Upper lobe of left lung (tissue), 6 donors: ENCODE results near the gene KIF26B. TPM values are rescaled to one million over a fixed set of nuclear protein-coding genes. Genes with fewer than 3 reads are reported as not detected.

Experiments used
- ATAC-seq, 2 donors: fragments of 200-7000 bp; cut with Tn5 transposase; one replicate each; pipeline ENCODE4 v1.9.1; 2022; ENCODE audit warnings: mild to moderate bottlenecking in 2 of 2, moderate library complexity in 2 of 2; ENCODE audit not compliant: low FRiP score in 2 of 2
- DNase-seq, 2 donors: peaks; one replicate each; pipeline ENCODE4 v3.0.0-alpha.2; 2019 to 2020
- H3K27ac ChIP-seq, 4 donors: fragments of 200-600 bp; sonication (generic); one replicate each; pipeline ENCODE4 v1.5.1; 2016 to 2019
- H3K27me3 ChIP-seq, 4 donors: fragments of 200-600 bp; sonication (generic); one replicate each; pipeline ENCODE4 v1.5.1; 2017 to 2019
- H3K36me3 ChIP-seq, 4 donors: fragments of 200-600 bp; sonication (generic); one replicate each; pipeline ENCODE4 v1.5.1; 2016 to 2019
- H3K4me1 ChIP-seq, 4 donors: fragments of 200-600 bp; sonication (generic); one replicate each; pipeline ENCODE4 v1.5.1; 2018 to 2019
- H3K4me3 ChIP-seq, 4 donors: fragments of 200-600 bp; sonication (generic); one replicate each; pipeline ENCODE4 v1.5.1; 2017 to 2019; ENCODE audit warnings: mild to moderate bottlenecking in 2 of 4, moderate library complexity in 1 of 4
- H3K9me3 ChIP-seq, 4 donors: fragments of 200-600 bp; sonication (generic); one replicate each; pipeline ENCODE4 v1.5.1; 2018 to 2019
- CTCF ChIP-seq, 6 experiments: fragments of 450-650 bp in 4 of 6; fragments of 200-600 bp in 2 of 6; sonication (generic) in 2 of 6; IDR thresholded peaks; one replicate each; pipeline ENCODE4 v1.5.1; 2016 to 2019; ENCODE audit warnings: antibody characterized with exemption in 6 of 6
- EP300 ChIP-seq, 4 donors: sonication (generic); formaldehyde crosslinking; IDR thresholded peaks; one replicate each; pipeline ENCODE4 v1.5.1; 2017; ENCODE audit warnings: antibody characterized with exemption in 4 of 4, control low read depth in 2 of 4
- POLR2A ChIP-seq, 4 donors: fragments of 450-650 bp; IDR thresholded peaks; one replicate each; pipeline ENCODE4 v1.5.1; 2016 to 2017; ENCODE audit warnings: antibody characterized with exemption in 4 of 4, mild to moderate bottlenecking in 2 of 4
- POLR2AphosphoS5 ChIP-seq, 2 donors: sonication (generic); formaldehyde crosslinking; IDR thresholded peaks; one replicate each; pipeline ENCODE4 v1.5.1; 2017; ENCODE audit warnings: antibody characterized with exemption in 2 of 2
- WGBS, 2 donors: methylation state at CpG; one replicate each; pipeline ENCODE4 v1.1.5; 2017 to 2018; 5-methylcytosine and 5-hydroxymethylcytosine counted together
- total RNA-seq, 6 donors: library from RNA; depleted of rRNA in 4 of 6; stranded (reverse); fragments of >200 nt in 4 of 6; gene quantifications; one replicate each; pipeline versions ENCODE4 v1.1.0 to v1.2.1, GENCODE V29; 2016 to 2021
- donor health status: DM: no; HTN: no; CAD: no; lungs with moderate emphysema.
- donor health status: DM: no; HTN: yes; CAD: no; lungs with severe emphysema.

The KIF26B gene
- total RNA-seq, 6 donors from 2014 or later: 1.2 to 4.3 (median 2.1) TPM

- no peak for ATAC-seq
- no peak for DNase-seq
- H3K27me3 ChIP-seq: no peaks in the 10 kb centered on the region
- H3K9me3 ChIP-seq: no peaks in the 10 kb centered on the region
- WGBS, 2 donors: 71 to 74% methylated on average over 9 of the region's 9 CpGs
- no peaks in the 10 kb centered on the region for H3K36me3 ChIP-seq
- peak overlapping the region in 1 of 4 donors; percentile 7 for H3K27ac ChIP-seq
- H3K4me3 ChIP-seq: no peak overlapping the region
- peaks cover 0 to 10% (median 5%) of the 10 kb centered on the region in 4 donors for H3K4me1 ChIP-seq
- TF ChIP-seq EP300 (IDR thresholded peaks at IDR 0.05): no peak
- TF ChIP-seq POLR2AphosphoS5 (IDR thresholded peaks at IDR 0.05): no peak
- no peak for TF ChIP-seq CTCF (IDR thresholded peaks at IDR 0.05)
- no peak for TF ChIP-seq POLR2A (IDR thresholded peaks at IDR 0.05)
Measured at GRCh38 chr1:245604979-245605378, 450.2 kb downstream of the KIF26B start.

GRCh38 chr1:245605480-245606156, 450.8 kb downstream of the KIF26B start:
- TF ChIP-seq POLR2AphosphoS5 (IDR thresholded peaks at IDR 0.05) (no peak), EP300 (IDR thresholded peaks at IDR 0.05) (no peak), POLR2A (IDR thresholded peaks at IDR 0.05) (no peak), CTCF (IDR thresholded peaks at IDR 0.05) (no peak)
- Histone ChIP-seq H3K27me3 (no peaks in the 10 kb centered on the region), H3K4me3 (no peak overlapping the region), H3K4me1 (peaks cover 0 to 10% (median 5%) of the 10 kb centered on the region in 4 donors), H3K27ac (peak overlapping the region in 1 of 4 donors; percentile 7), H3K9me3 (no peaks in the 10 kb centered on the region), H3K36me3 (no peaks in the 10 kb centered on the region)
- WGBS, 2 donors: 64 to 74% methylated on average over 7 to 14 of the region's 14 CpGs
- DNase-seq (peak in 1 of 2 donors; percentile 55), ATAC-seq (peak in 1 of 2 donors; percentile 23)

- peak in 1 of 2 donors; percentile 58 for DNase-seq
- no peaks in the 10 kb centered on the region for H3K36me3 ChIP-seq
- H3K4me3 ChIP-seq: no peak overlapping the region
- no peaks in the 10 kb centered on the region for H3K9me3 ChIP-seq
- H3K27me3 ChIP-seq: no peaks in the 10 kb centered on the region
- no peak for ATAC-seq
- TF ChIP-seq POLR2A (IDR thresholded peaks at IDR 0.05): no peak
- TF ChIP-seq POLR2AphosphoS5 (IDR thresholded peaks at IDR 0.05): no peak
- WGBS, 2 donors: 77 to 92% methylated on average over 13 to 16 of the region's 16 CpGs
- H3K4me1 ChIP-seq: peaks cover 0 to 10% (median 5%) of the 10 kb centered on the region in 4 donors
- no peak overlapping the region for H3K27ac ChIP-seq
Measured at GRCh38 chr1:245606157-245606725, 451.5 kb downstream of the KIF26B start.

GRCh38 chr1:245608271-245608670, 453.5 kb downstream of the KIF26B start:
- no peak for DNase-seq
- TF ChIP-seq CTCF (IDR thresholded peaks at IDR 0.05): no peak
- no peak for TF ChIP-seq EP300 (IDR thresholded peaks at IDR 0.05)
- TF ChIP-seq POLR2A (IDR thresholded peaks at IDR 0.05): no peak
- no peak for TF ChIP-seq POLR2AphosphoS5 (IDR thresholded peaks at IDR 0.05)
- H3K4me1 ChIP-seq: peaks cover 0 to 10% (median 5%) of the 10 kb centered on the region in 4 donors
- no peaks in the 10 kb centered on the region for H3K36me3 ChIP-seq
- ATAC-seq: no peak
- no peak overlapping the region for H3K4me3 ChIP-seq
- WGBS, 2 donors: 60 to 80% methylated on average over 2 of the region's 2 CpGs
- H3K27ac ChIP-seq: no peak overlapping the region
- H3K9me3 ChIP-seq: no peaks in the 10 kb centered on the region
- no peaks in the 10 kb centered on the region for H3K27me3 ChIP-seq

GRCh38 chr1:245609354-245610150, 454.8 kb downstream of the KIF26B start:
- no peaks in the 10 kb centered on the region for H3K27me3 ChIP-seq
- TF ChIP-seq POLR2A (IDR thresholded peaks at IDR 0.05): no peak
- TF ChIP-seq POLR2AphosphoS5 (IDR thresholded peaks at IDR 0.05): no peak
- TF ChIP-seq EP300 (IDR thresholded peaks at IDR 0.05): no peak
- no peak for TF ChIP-seq CTCF (IDR thresholded peaks at IDR 0.05)
- peaks cover 0 to 10% (median 5%) of the 10 kb centered on the region in 4 donors for H3K4me1 ChIP-seq
- peak in 1 of 2 donors; percentile 61 for DNase-seq
- 96% methylated on average over 18 to 25 of the region's 25 CpGs for WGBS, 2 donors
- H3K4me3 ChIP-seq: no peak overlapping the region
- ATAC-seq: no peak
- H3K9me3 ChIP-seq: no peaks in the 10 kb centered on the region
- H3K36me3 ChIP-seq: no peaks in the 10 kb centered on the region
- H3K27ac ChIP-seq: no peak overlapping the region
